KG1 (cell line): ENCODE results near the gene COL17A1.
A peak's percentile ranks its signal among the peaks of the same experiment; 100 is the strongest.

Experiments
- DNase-seq: peaks from one replicate; lab custom pipeline; 2025; lab: John Stamatoyannopoulos, UW

Gene COL17A1

GRCh38 chr10:104085801-104086400, at the start of gene COL17A1:
Gene COL17A1, minus strand, starts transcription at chr10:104085880. Its CDS starts 5,207 bp downstream, at chr10:104080673.
- no peak for DNase-seq

- no peak for DNase-seq
Measured at GRCh38 chr10:104130041-104130440, 44.4 kb upstream of the COL17A1 start.

- no peak for DNase-seq
Measured at GRCh38 chr10:104128214-104128613, 42.5 kb upstream of the COL17A1 start.

- no peak for DNase-seq
Measured at GRCh38 chr10:104127411-104127810, 41.7 kb upstream of the COL17A1 start.

- peak; percentile 7 for DNase-seq
Measured at GRCh38 chr10:104123397-104123796, 37.7 kb upstream of the COL17A1 start.

- peak; percentile 23 for DNase-seq
Measured at GRCh38 chr10:104122225-104123107, 36.8 kb upstream of the COL17A1 start.

- peak; percentile 95 for DNase-seq
Measured at GRCh38 chr10:104121485-104122224, 36.0 kb upstream of the COL17A1 start, which contains the start of gene SFR1. Gene SFR1, plus strand, starts transcription at chr10:104122171. Its CDS starts 13 bp downstream, at chr10:104122184.

GRCh38 chr10:104120903-104121484, 35.3 kb upstream of the COL17A1 start:
- peak; percentile 45 for DNase-seq

GRCh38 chr10:104120512-104120902, 34.8 kb upstream of the COL17A1 start:
- no peak for DNase-seq

- DNase-seq, result no peak
Measured at GRCh38 chr10:104119996-104120395, 34.3 kb upstream of the COL17A1 start.

GRCh38 chr10:104117839-104118323, 32.2 kb upstream of the COL17A1 start:
- no peak for DNase-seq

- DNase-seq, result no peak
Measured at GRCh38 chr10:104113376-104113956, 27.8 kb upstream of the COL17A1 start.

- DNase-seq, result no peak
Measured at GRCh38 chr10:104109908-104110662, 24.4 kb upstream of the COL17A1 start.

GRCh38 chr10:104104926-104105325, 19.2 kb upstream of the COL17A1 start:
- DNase-seq, result no peak

- DNase-seq, result no peak
Measured at GRCh38 chr10:104104418-104104817, 18.7 kb upstream of the COL17A1 start.

- no peak for DNase-seq
Measured at GRCh38 chr10:104103956-104104355, 18.3 kb upstream of the COL17A1 start.

GRCh38 chr10:104101902-104102301, 16.2 kb upstream of the COL17A1 start:
- DNase-seq, result no peak

GRCh38 chr10:104100795-104101194, 15.1 kb upstream of the COL17A1 start:
- no peak for DNase-seq

- DNase-seq, result no peak
Measured at GRCh38 chr10:104099941-104100340, 14.3 kb upstream of the COL17A1 start.

- no peak for DNase-seq
Measured at GRCh38 chr10:104099269-104099668, 13.6 kb upstream of the COL17A1 start.
